Ectodermal cell (in vitro differentiated cells): ENCODE data around the gene DDI2.

Experiments
- H3K27ac ChIP-seq: 2 replicates; pipeline ENCODE4 v1.7.0; 2013; ENCODE audit warnings: mild to moderate bottlenecking, low read depth, low read length; ENCODE audit not compliant: insufficient read depth, poor library complexity, severe bottlenecking
- H3K27me3 ChIP-seq: 2 replicates; pipeline ENCODE4 v1.7.0; 2013; ENCODE audit warnings: mild to moderate bottlenecking, low read length; ENCODE audit not compliant: insufficient read depth, control insufficient read depth, poor library complexity, severe bottlenecking
- H3K36me3 ChIP-seq: one replicate; pipeline ENCODE4 v1.7.0; 2013; ENCODE audit warnings: low read length; ENCODE audit not compliant: control insufficient read depth, insufficient read depth
- H3K4me1 ChIP-seq: one replicate; pipeline ENCODE4 v1.7.0; 2013; ENCODE audit warnings: low read length; ENCODE audit not compliant: control insufficient read depth, insufficient read depth
- H3K4me3 ChIP-seq: 2 replicates; pipeline ENCODE4 v1.7.0; 2013; ENCODE audit warnings: low read depth, low read length, control low read depth; ENCODE audit not compliant: insufficient read depth
- H3K9me3 ChIP-seq: 2 replicates; pipeline ENCODE4 v1.7.0; 2013; ENCODE audit warnings: mild to moderate bottlenecking, low read length, moderate library complexity; ENCODE audit not compliant: control insufficient read depth
- WGBS, 2 experiments: methylation state at CpG; one replicate each; pipeline ENCODE4 v1.1.7; 2013; ENCODE audit warnings: missing lambda C conversion rate in 2 of 2; 5-methylcytosine and 5-hydroxymethylcytosine counted together

Gene DDI2

GRCh38 chr1:15678578-15678977 lies 61.3 kb downstream of the DDI2 start:
- Histone ChIP-seq H3K4me1 (no peaks in the 10 kb centered on the region), H3K27me3 (no peaks in the 10 kb centered on the region), H3K27ac (no peak overlapping the region), H3K36me3 (no peaks in the 10 kb centered on the region), H3K9me3 (no peaks in the 10 kb centered on the region), H3K4me3 (no peak overlapping the region)
- 88 to 95% methylated on average over 1 of the region's 1 CpG for WGBS, 2 experiments

- Histone ChIP-seq H3K4me3 (no peak overlapping the region), H3K36me3 (no peaks in the 10 kb centered on the region), H3K27ac (no peak overlapping the region), H3K27me3 (no peaks in the 10 kb centered on the region), H3K4me1 (no peaks in the 10 kb centered on the region), H3K9me3 (no peaks in the 10 kb centered on the region)
- WGBS, 2 experiments = 91 to 93% methylated on average over 11 of the region's 11 CpGs
Observed at GRCh38 chr1:15680131-15680530, 62.9 kb downstream of the DDI2 start.

GRCh38 chr1:15680561-15681348 lies 63.5 kb downstream of the DDI2 start:
- 89% methylated on average over 7 of the region's 7 CpGs for WGBS, 2 experiments
- H3K9me3 ChIP-seq = no peaks in the 10 kb centered on the region
- no peak overlapping the region for H3K27ac ChIP-seq
- H3K36me3 ChIP-seq = no peaks in the 10 kb centered on the region
- H3K4me1 ChIP-seq = no peaks in the 10 kb centered on the region
- no peak overlapping the region for H3K4me3 ChIP-seq
- no peaks in the 10 kb centered on the region for H3K27me3 ChIP-seq

GRCh38 chr1:15681349-15682292 lies 64.4 kb downstream of the DDI2 start:
- Histone ChIP-seq H3K4me3 (no peak overlapping the region), H3K36me3 (no peaks in the 10 kb centered on the region), H3K9me3 (no peaks in the 10 kb centered on the region), H3K4me1 (no peaks in the 10 kb centered on the region), H3K27me3 (no peaks in the 10 kb centered on the region), H3K27ac (no peak overlapping the region)
- WGBS, 2 experiments = 91 to 92% methylated on average over 12 of the region's 12 CpGs

GRCh38 chr1:15682936-15683341 lies 65.7 kb downstream of the DDI2 start:
- Histone ChIP-seq H3K4me3 (no peak overlapping the region), H3K9me3 (no peaks in the 10 kb centered on the region), H3K4me1 (no peaks in the 10 kb centered on the region), H3K36me3 (no peaks in the 10 kb centered on the region), H3K27me3 (no peaks in the 10 kb centered on the region), H3K27ac (no peak overlapping the region)
- 92 to 94% methylated on average over 4 of the region's 4 CpGs for WGBS, 2 experiments

- WGBS, 2 experiments = 60 to 61% methylated on average over 18 of the region's 18 CpGs
- Histone ChIP-seq H3K27me3 (no peaks in the 10 kb centered on the region), H3K27ac (no peak overlapping the region), H3K9me3 (no peaks in the 10 kb centered on the region), H3K4me3 (peak overlapping the region; percentile 78), H3K36me3 (no peaks in the 10 kb centered on the region), H3K4me1 (no peaks in the 10 kb centered on the region)
Observed at GRCh38 chr1:15683345-15684039, 66.2 kb downstream of the DDI2 start.

GRCh38 chr1:15684042-15684461 lies 66.8 kb downstream of the DDI2 start, which contains the start of gene PLEKHM2:
TSS of gene PLEKHM2 (plus strand) at chr1:15684320. CDS start at chr1:15684559, 239 bp downstream.
- Histone ChIP-seq H3K4me1 (no peaks in the 10 kb centered on the region), H3K4me3 (peak within 1 kb of the TSS; percentile 78), H3K36me3 (no peaks in the 10 kb centered on the region), H3K27me3 (no peaks in the 10 kb centered on the region), H3K27ac (peak within 1 kb of the TSS; percentile 16), H3K9me3 (no peaks in the 10 kb centered on the region)
- WGBS, 2 experiments = 1% methylated on average over 52 of the region's 52 CpGs

- Histone ChIP-seq H3K9me3 (no peaks in the 10 kb centered on the region), H3K27ac (peak overlapping the region; percentile 16), H3K27me3 (no peaks in the 10 kb centered on the region), H3K4me3 (peak overlapping the region; percentile 78), H3K36me3 (no peaks in the 10 kb centered on the region), H3K4me1 (no peaks in the 10 kb centered on the region)
- WGBS, 2 experiments = 1 to 2% methylated on average over 72 of the region's 72 CpGs
Observed at GRCh38 chr1:15684468-15685291, 67.4 kb downstream of the DDI2 start.

- Histone ChIP-seq H3K4me1 (no peaks in the 10 kb centered on the region), H3K36me3 (no peaks in the 10 kb centered on the region), H3K4me3 (peak overlapping the region; percentile 78), H3K27ac (no peak overlapping the region), H3K9me3 (no peaks in the 10 kb centered on the region), H3K27me3 (no peaks in the 10 kb centered on the region)
- 91 to 95% methylated on average over 4 of the region's 4 CpGs for WGBS, 2 experiments
Observed at GRCh38 chr1:15685820-15686219, 68.6 kb downstream of the DDI2 start.
